IPS-20b (cell line): Measurements from ENCODE around the gene VPS26C.

Source experiments
- H3K27ac ChIP-seq: one replicate; pipeline ENCODE4 v1.5.1; 2013; ENCODE audit warnings: low read length
- H3K27me3 ChIP-seq: 2 replicates; pipeline ENCODE4 v1.6.1; 2013; ENCODE audit warnings: mild to moderate bottlenecking, low read length, inconsistent platforms; ENCODE audit not compliant: insufficient read depth
- H3K36me3 ChIP-seq: 2 replicates; pipeline ENCODE4 v1.6.1; 2013; ENCODE audit warnings: low read depth, mild to moderate bottlenecking, inconsistent platforms, low read length, moderate library complexity; ENCODE audit not compliant: insufficient read depth
- H3K4me1 ChIP-seq: 2 replicates; pipeline ENCODE4 v1.6.1; 2013; ENCODE audit warnings: mild to moderate bottlenecking, control low read depth, inconsistent platforms, low read length, moderate library complexity; ENCODE audit not compliant: insufficient read depth
- H3K4me3 ChIP-seq: 2 replicates; pipeline ENCODE4 v1.5.1; 2013; ENCODE audit warnings: mild to moderate bottlenecking, low read length, inconsistent platforms
- H3K9ac ChIP-seq: 2 replicates; pipeline ENCODE4 v1.6.1; 2013; ENCODE audit warnings: low read depth, mild to moderate bottlenecking, inconsistent platforms, low read length, moderate library complexity
- H3K9me3 ChIP-seq: 2 replicates; pipeline ENCODE4 v1.6.1; 2013; ENCODE audit warnings: mild to moderate bottlenecking, low read depth, low read length, inconsistent platforms; ENCODE audit not compliant: insufficient read depth

VPS26C gene

DNA sequence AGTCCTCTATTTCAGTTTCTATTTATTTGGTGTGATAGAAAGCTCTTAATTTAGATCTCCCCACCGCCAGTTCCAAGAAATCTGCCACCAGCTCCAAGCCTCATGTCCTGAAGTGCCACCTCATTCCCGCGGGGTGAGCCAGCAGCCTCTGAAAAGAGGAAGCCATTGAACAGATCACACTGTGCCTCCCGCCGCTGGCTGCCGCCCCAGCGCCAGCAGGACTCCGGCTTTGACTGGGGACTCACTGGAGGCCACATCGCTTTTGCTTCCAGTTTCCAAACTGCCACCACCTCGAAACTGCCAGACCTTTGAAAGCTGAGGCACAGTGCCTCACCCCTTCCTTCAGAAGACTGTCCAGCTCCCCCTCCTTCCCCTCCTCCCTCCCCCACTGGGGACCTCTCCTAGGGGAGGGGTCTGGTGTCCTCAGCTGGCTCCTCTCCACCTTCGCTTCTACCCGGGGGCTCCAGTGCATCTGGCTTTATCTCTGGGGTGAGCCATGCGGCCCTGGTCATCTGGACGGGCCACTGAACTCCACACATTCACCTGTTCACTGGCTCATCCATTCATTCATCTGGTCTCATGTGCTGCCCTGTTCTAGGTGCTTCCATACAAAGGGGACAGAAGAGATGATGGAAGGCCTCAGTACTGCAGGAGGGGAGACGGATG is 58.9 kb downstream of the VPS26C start:
- H3K9ac ChIP-seq: no peak overlapping the region
- no peak overlapping the region for H3K27ac ChIP-seq
- no peaks in the 10 kb centered on the region for H3K27me3 ChIP-seq
- no peaks in the 10 kb centered on the region for H3K4me1 ChIP-seq
- peaks cover 16% of the 10 kb centered on the region; the same call in 1 of the 2 replicates for H3K9me3 ChIP-seq
- no peaks in the 10 kb centered on the region for H3K36me3 ChIP-seq
- no peak overlapping the region for H3K4me3 ChIP-seq

- H3K27me3 ChIP-seq: no peaks in the 10 kb centered on the region
- peaks cover 3% of the 10 kb centered on the region; the same call in 1 of the 2 replicates for H3K4me1 ChIP-seq
- H3K9ac ChIP-seq: no peak overlapping the region
- peaks cover 16% of the 10 kb centered on the region; the same call in 1 of the 2 replicates for H3K9me3 ChIP-seq
- H3K36me3 ChIP-seq: peaks cover 4% of the 10 kb centered on the region; the same call in 1 of the 2 replicates
- no peak overlapping the region for H3K27ac ChIP-seq
- H3K4me3 ChIP-seq: no peak overlapping the region
Measured at GRCh38 chr21:37207441-37208009, 59.6 kb downstream of the VPS26C start.

DNA sequence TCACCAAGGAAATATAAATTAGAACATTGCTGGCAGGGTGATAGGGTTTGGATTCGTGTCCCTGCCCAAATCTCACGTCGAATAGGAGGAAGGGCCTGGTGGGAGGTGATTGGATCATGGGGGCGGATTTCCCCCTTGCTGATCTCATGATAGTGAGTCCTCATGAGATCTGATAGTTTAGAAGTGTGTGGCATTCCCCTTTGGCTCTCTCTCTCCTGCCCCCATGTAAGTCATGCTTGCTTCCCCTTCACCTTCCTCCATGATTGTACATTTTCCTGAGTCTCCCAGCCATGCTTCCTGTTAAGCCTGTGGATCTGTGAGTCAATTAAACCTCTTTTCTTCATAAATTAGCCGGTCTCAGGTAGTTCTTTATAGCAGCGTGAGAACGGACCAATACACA is 60.6 kb downstream of the VPS26C start:
- Histone ChIP-seq H3K27ac (no peak overlapping the region), H3K36me3 (peaks cover 7% of the 10 kb centered on the region), H3K4me3 (no peak overlapping the region), H3K9ac (no peak overlapping the region), H3K4me1 (peaks cover 6% of the 10 kb centered on the region; the same call in 1 of the 2 replicates), H3K9me3 (peaks cover 16% of the 10 kb centered on the region; the same call in 1 of the 2 replicates), H3K27me3 (no peaks in the 10 kb centered on the region)

DNA sequence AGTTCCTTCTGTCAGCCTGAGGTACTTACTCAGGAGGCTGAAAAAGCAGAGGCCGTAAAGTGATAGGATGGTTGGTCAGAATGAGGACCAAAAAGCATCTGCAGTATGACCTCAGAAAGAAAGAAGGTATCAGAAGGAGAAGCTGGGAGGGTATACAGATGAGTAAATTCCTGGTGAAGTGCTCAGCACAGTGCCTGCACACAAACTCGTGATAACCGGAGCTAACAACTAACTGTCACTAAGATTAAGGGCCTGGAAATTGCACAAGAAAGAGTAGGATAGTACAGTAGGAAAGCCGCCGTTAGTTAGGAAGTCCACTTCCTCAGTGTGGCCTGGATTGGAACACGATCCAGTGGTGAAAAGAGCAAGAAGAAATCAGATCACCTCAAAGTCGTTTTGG is 62.6 kb downstream of the VPS26C start:
- Histone ChIP-seq H3K9me3 (peaks cover 2% of the 10 kb centered on the region; the same call in 1 of the 2 replicates), H3K27me3 (no peaks in the 10 kb centered on the region), H3K4me1 (peaks cover 6% of the 10 kb centered on the region; the same call in 1 of the 2 replicates), H3K4me3 (no peak overlapping the region), H3K27ac (no peak overlapping the region), H3K36me3 (peaks cover 17% of the 10 kb centered on the region), H3K9ac (no peak overlapping the region)

GRCh38 chr21:37202221-37203110 is 64.7 kb downstream of the VPS26C start:
- peaks cover 6% of the 10 kb centered on the region; the same call in 1 of the 2 replicates for H3K4me1 ChIP-seq
- no peak overlapping the region for H3K4me3 ChIP-seq
- H3K36me3 ChIP-seq: peaks cover 23% of the 10 kb centered on the region
- no peaks in the 10 kb centered on the region for H3K27me3 ChIP-seq
- no peak overlapping the region for H3K27ac ChIP-seq
- H3K9me3 ChIP-seq: no peaks in the 10 kb centered on the region
- H3K9ac ChIP-seq: 0 out of 2 replicates have a peak overlapping the region, but pooled peaks have one; percentile 7

- Histone ChIP-seq H3K4me3 (no peak overlapping the region), H3K4me1 (peaks cover 6% of the 10 kb centered on the region; the same call in 1 of the 2 replicates), H3K27me3 (no peaks in the 10 kb centered on the region), H3K9me3 (no peaks in the 10 kb centered on the region), H3K36me3 (peaks cover 24% of the 10 kb centered on the region), H3K9ac (no peak overlapping the region), H3K27ac (no peak overlapping the region)
Measured at GRCh38 chr21:37200641-37201480, 66.3 kb downstream of the VPS26C start.

GRCh38 chr21:37199057-37199924 is 67.8 kb downstream of the VPS26C start:
- Histone ChIP-seq H3K36me3 (peaks cover 31% of the 10 kb centered on the region), H3K27ac (no peak overlapping the region), H3K4me3 (no peak overlapping the region), H3K9me3 (no peaks in the 10 kb centered on the region), H3K9ac (no peak overlapping the region), H3K27me3 (no peaks in the 10 kb centered on the region), H3K4me1 (peaks cover 6% of the 10 kb centered on the region; the same call in 1 of the 2 replicates)

GRCh38 chr21:37197746-37198145 is 69.4 kb downstream of the VPS26C start:
- Histone ChIP-seq H3K4me3 (no peak overlapping the region), H3K27ac (no peak overlapping the region), H3K4me1 (peaks cover 12% of the 10 kb centered on the region; the same call in 1 of the 2 replicates), H3K27me3 (no peaks in the 10 kb centered on the region), H3K36me3 (peaks cover 28% of the 10 kb centered on the region), H3K9me3 (no peaks in the 10 kb centered on the region), H3K9ac (no peak overlapping the region)

- Histone ChIP-seq H3K4me1 (peaks cover 7% of the 10 kb centered on the region; the same call in 1 of the 2 replicates), H3K4me3 (no peak overlapping the region), H3K9ac (no peak overlapping the region), H3K36me3 (peaks cover 27% of the 10 kb centered on the region; the same call in 1 of the 2 replicates), H3K27ac (no peak overlapping the region), H3K9me3 (no peaks in the 10 kb centered on the region), H3K27me3 (no peaks in the 10 kb centered on the region)
Measured at GRCh38 chr21:37196847-37197246, 70.3 kb downstream of the VPS26C start.

DNA sequence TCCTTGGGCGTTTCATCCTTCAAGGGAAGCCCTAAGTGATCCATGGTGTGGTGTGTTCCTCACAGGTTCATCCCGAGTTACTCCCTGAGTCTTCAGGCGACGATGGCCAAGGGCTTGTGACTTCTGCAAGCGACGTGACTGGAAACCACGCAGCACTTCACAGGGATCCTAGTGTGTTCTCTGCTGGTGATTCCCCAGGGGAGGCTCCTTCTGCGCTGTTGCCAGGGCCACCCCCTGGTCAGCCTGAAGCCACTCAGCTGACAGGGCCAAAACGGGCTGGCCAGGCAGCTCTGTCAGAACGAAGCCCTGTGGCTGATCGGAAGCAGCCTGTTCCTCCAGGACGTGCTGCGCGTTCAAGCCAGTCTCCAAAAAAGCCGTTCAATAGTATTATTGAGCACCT is 71.5 kb downstream of the VPS26C start:
- H3K27me3 ChIP-seq: no peaks in the 10 kb centered on the region
- no peak overlapping the region for H3K27ac ChIP-seq
- H3K9me3 ChIP-seq: no peaks in the 10 kb centered on the region
- peaks cover 7% of the 10 kb centered on the region; the same call in 1 of the 2 replicates for H3K4me1 ChIP-seq
- H3K4me3 ChIP-seq: no peak overlapping the region
- H3K36me3 ChIP-seq: peaks cover 20% of the 10 kb centered on the region; the same call in 1 of the 2 replicates
- H3K9ac ChIP-seq: no peak overlapping the region
